NCI-H1694 (cell line): ENCODE results near the gene ANKZF1.

Experiments
- DNase-seq: peaks from one replicate; lab custom pipeline; 2025; lab: John Stamatoyannopoulos, UW

The ANKZF1 gene

GRCh38 chr2:219282943-219283581, 53.5 kb downstream of the ANKZF1 start:
- no peak for DNase-seq

GRCh38 chr2:219284501-219285372, 55.1 kb downstream of the ANKZF1 start:
- DNase-seq, result no peak

DNA sequence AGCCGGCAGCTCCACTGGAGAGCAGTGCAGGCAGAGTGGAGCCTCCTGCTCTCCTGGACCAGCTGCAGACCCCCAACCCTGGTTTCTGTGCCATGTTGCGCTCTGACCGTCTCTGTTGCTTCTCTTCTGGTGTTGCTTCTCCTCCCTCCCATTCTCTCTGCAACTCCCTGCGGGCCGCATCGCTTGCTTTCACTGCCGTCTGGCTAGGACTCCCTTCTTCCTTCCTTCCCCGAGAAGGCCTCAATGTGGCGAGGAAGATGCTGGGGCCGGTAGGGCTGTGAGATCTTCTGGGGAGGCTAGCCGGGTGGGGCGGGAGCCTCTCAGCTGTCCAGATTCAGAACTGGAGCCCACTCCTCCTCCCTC, 55.7 kb downstream of the ANKZF1 start:
- no peak for DNase-seq

DNA sequence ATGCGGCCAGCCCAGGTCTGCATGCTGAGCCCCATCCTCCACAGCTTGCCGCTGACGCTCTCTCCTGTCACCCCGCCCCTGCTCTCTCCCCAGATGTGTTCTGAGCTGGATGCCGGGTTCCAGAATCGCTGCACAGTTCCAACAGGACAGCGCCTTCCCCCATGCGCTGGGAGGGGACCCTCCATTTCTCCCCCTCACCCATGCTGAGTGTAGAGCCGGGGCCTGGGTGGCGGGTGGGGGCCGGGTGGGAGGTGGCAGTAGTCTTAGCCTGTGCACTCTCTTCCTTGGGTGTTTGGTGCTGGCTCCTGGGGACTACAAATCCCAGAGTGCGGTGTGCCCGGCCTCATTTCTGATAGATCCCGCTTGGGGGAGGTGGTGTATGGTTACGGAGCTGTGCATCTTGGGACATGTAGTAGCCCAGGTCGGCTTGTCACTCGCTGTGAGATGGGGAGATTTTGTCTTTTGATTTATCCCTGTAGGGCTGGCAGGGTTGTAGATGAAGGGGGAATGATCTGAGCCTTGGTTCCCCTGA, 56.4 kb downstream of the ANKZF1 start:
- DNase-seq, result no peak
